CD4-positive, alpha-beta T cell treated with Interleukin-17A for 1 hour (primary cell): ENCODE results near the gene ZIC4.

Experiments
- DNase-seq: peaks from one replicate; pipeline ENCODE4 v3.0.0-alpha.2; 2020

ZIC4 gene

GRCh38 chr3:147417551-147418295, 11.4 kb upstream of the ZIC4 start:
- DNase-seq, result no peak

GRCh38 chr3:147416931-147417330, 10.6 kb upstream of the ZIC4 start:
- no peak for DNase-seq

- no peak for DNase-seq
Measured at GRCh38 chr3:147415874-147416273, 9.5 kb upstream of the ZIC4 start.

GRCh38 chr3:147415286-147415685, 8.9 kb upstream of the ZIC4 start:
- no peak for DNase-seq

GRCh38 chr3:147414390-147415138, 8.2 kb upstream of the ZIC4 start:
- DNase-seq, result no peak

GRCh38 chr3:147413686-147414389, 7.5 kb upstream of the ZIC4 start:
- DNase-seq, result no peak

- DNase-seq, result no peak
Measured at GRCh38 chr3:147412917-147413685, 6.8 kb upstream of the ZIC4 start.

- DNase-seq, result no peak
Measured at GRCh38 chr3:147412261-147412916, 6.0 kb upstream of the ZIC4 start.

GRCh38 chr3:147411815-147412241, 5.5 kb upstream of the ZIC4 start:
- DNase-seq, result no peak

GRCh38 chr3:147411238-147411814, 5.0 kb upstream of the ZIC4 start:
- DNase-seq, result no peak

GRCh38 chr3:147410526-147411237, 4.3 kb upstream of the ZIC4 start:
- no peak for DNase-seq

GRCh38 chr3:147410116-147410525, 3.8 kb upstream of the ZIC4 start:
- DNase-seq, result no peak

- no peak for DNase-seq
Measured at GRCh38 chr3:147409143-147410115, 3.1 kb upstream of the ZIC4 start, which contains the start of gene ZIC1. Gene ZIC1, plus strand, starts transcription at chr3:147409365. Its CDS starts 748 bp downstream, at chr3:147410113.

- DNase-seq, result no peak
Measured at GRCh38 chr3:147408188-147409100, 2.1 kb upstream of the ZIC4 start.

GRCh38 chr3:147407498-147408187, 1.3 kb upstream of the ZIC4 start:
- DNase-seq, result no peak

GRCh38 chr3:147407114-147407497, 763 bp upstream of the ZIC4 start:
- DNase-seq, result no peak

GRCh38 chr3:147405231-147406027, 914 bp downstream of the ZIC4 start:
- DNase-seq, result no peak
